HEK293 (cell line): ENCODE measurements around the gene CPNE8.
A peak's percentile ranks its signal among the peaks of the same experiment; 100 is the strongest.

ENCODE experiments used
- CTCF ChIA-PET: fragments of 350-600 bp; formaldehyde crosslinking; extraction: SDS; loops from one replicate; lab custom pipeline; 2021; ENCODE audit warnings: antibody characterized with exemption; lab: Yijun Ruan, JAX
- POLR2A ChIA-PET: fragments of 300-600 bp; formaldehyde crosslinking; extraction: SDS; loops from one replicate; lab custom pipeline; 2020; ENCODE audit warnings: antibody characterized with exemption, inconsistent platforms; lab: Yijun Ruan, JAX
- H3K27ac ChIP-seq: fragments of 200-500 bp; sonication (Bioruptor generic); 2 replicates; pipeline ENCODE4 v1.5.1; 2014; ENCODE audit warnings: low read depth, low read length, control low read depth, inconsistent platforms; ENCODE audit errors: extremely low read depth
- H3K36me3 ChIP-seq, 2 experiments: fragments of 200-500 bp in 1 of 2; sonication (Bioruptor generic) in 1 of 2; 1 replicate in 1 of 2; 2 replicates in 1 of 2; pipeline ENCODE4 v1.5.1; 2014 to 2017; ENCODE audit warnings: inconsistent platforms in 2 of 2, low read length in 2 of 2; ENCODE audit not compliant: control insufficient read depth in 2 of 2, insufficient read depth in 1 of 2
- H3K4me1 ChIP-seq: fragments of 200-500 bp; sonication (Bioruptor generic); 2 replicates; pipeline ENCODE4 v1.5.1; 2014; ENCODE audit warnings: mild to moderate bottlenecking, low read length, inconsistent platforms; ENCODE audit not compliant: control insufficient read depth, insufficient read depth
- H3K4me3 ChIP-seq: 2 replicates; pipeline ENCODE4 v1.5.1; 2011; ENCODE audit warnings: low read depth, mild to moderate bottlenecking, control low read depth, low read length, moderate library complexity
- H3K9me3 ChIP-seq: fragments of 200-500 bp; sonication (Bioruptor generic); 2 replicates; pipeline ENCODE4 v1.5.1; 2014; ENCODE audit warnings: low read depth, low read length, inconsistent platforms; ENCODE audit not compliant: control insufficient read depth, insufficient read depth
- GLI4 ChIP-seq: fragments of 450-650 bp; formaldehyde crosslinking; IDR thresholded peaks from 2 replicates; pipeline ENCODE4 v1.5.1; 2016; ENCODE audit warnings: missing biosample characterization, missing genetic modification characterization
- OVOL3 ChIP-seq: fragments of 450-650 bp; formaldehyde crosslinking; IDR thresholded peaks from 2 replicates; pipeline ENCODE4 v1.5.1; 2016; ENCODE audit warnings: missing biosample characterization, missing genetic modification characterization
- ZBTB20 ChIP-seq: fragments of 450-650 bp; formaldehyde crosslinking; IDR thresholded peaks from 2 replicates; pipeline ENCODE4 v1.5.1; 2016; ENCODE audit warnings: missing biosample characterization, missing genetic modification characterization
- ZEB2 ChIP-seq: fragments of 450-650 bp; formaldehyde crosslinking; IDR thresholded peaks from 2 replicates; pipeline ENCODE4 v1.5.1; 2016; ENCODE audit warnings: missing biosample characterization, missing genetic modification characterization
- ZFHX2 ChIP-seq: fragments of 450-650 bp; formaldehyde crosslinking; conservative IDR thresholded peaks from 2 replicates; pipeline ENCODE4 v1.5.1; 2016; ENCODE audit warnings: missing biosample characterization, missing genetic modification characterization
- ZNF112 ChIP-seq: fragments of 450-650 bp; formaldehyde crosslinking; IDR thresholded peaks from 2 replicates; pipeline ENCODE4 v1.5.0; 2017; ENCODE audit warnings: missing biosample characterization, missing genetic modification characterization
- ZNF174 ChIP-seq: fragments of 450-650 bp; formaldehyde crosslinking; IDR thresholded peaks from 2 replicates; pipeline ENCODE4 v1.5.0; 2017; ENCODE audit warnings: missing biosample characterization, mild to moderate bottlenecking, missing genetic modification characterization
- ZNF292 ChIP-seq: fragments of 450-650 bp; formaldehyde crosslinking; IDR thresholded peaks from 2 replicates; pipeline ENCODE4 v1.5.1; 2016; ENCODE audit warnings: low read depth, missing biosample characterization, missing genetic modification characterization, borderline replicate concordance
- ZNF426 ChIP-seq: fragments of 450-650 bp; formaldehyde crosslinking; IDR thresholded peaks from 2 replicates; pipeline ENCODE4 v1.5.1; 2017; ENCODE audit warnings: missing biosample characterization, missing genetic modification characterization, mild to moderate bottlenecking, inconsistent platforms, moderate library complexity
- ZNF473 ChIP-seq: fragments of 450-650 bp; formaldehyde crosslinking; IDR thresholded peaks from 2 replicates; pipeline ENCODE4 v1.5.1; 2017; ENCODE audit warnings: missing biosample characterization, missing genetic modification characterization
- ZNF510 ChIP-seq: fragments of 450-650 bp; formaldehyde crosslinking; IDR thresholded peaks from 2 replicates; pipeline ENCODE4 v1.5.1; 2018; ENCODE audit warnings: mild to moderate bottlenecking, missing genetic modification characterization, missing biosample characterization; ENCODE audit not compliant: insufficient replicate concordance
- ZNF660 ChIP-seq: fragments of 450-650 bp; IDR thresholded peaks from 2 replicates; pipeline ENCODE4 v1.5.1; 2018; ENCODE audit warnings: missing biosample characterization, mild to moderate bottlenecking, missing genetic modification characterization
- ZSCAN16 ChIP-seq: fragments of 450-650 bp; formaldehyde crosslinking; IDR thresholded peaks from 2 replicates; pipeline ENCODE4 v1.5.1; 2016; ENCODE audit warnings: missing biosample characterization, missing genetic modification characterization
- TF ChIP-seq, protein P1 (sequence below): fragments of 450-650 bp; formaldehyde crosslinking; IDR thresholded peaks from 2 replicates; pipeline ENCODE4 v1.5.1; 2017; ENCODE audit warnings: missing biosample characterization, missing genetic modification characterization
- TF ChIP-seq, protein P2 (sequence below): fragments of 450-650 bp; formaldehyde crosslinking; IDR thresholded peaks from 2 replicates; pipeline ENCODE4 v1.5.1; 2016; ENCODE audit warnings: missing biosample characterization, missing genetic modification characterization
- TF ChIP-seq, protein P3 (sequence below): fragments of 450-650 bp; formaldehyde crosslinking; IDR thresholded peaks from 2 replicates; pipeline ENCODE4 v1.5.1; 2016; ENCODE audit warnings: missing biosample characterization, missing genetic modification characterization
- TF ChIP-seq, protein P4 (sequence below): fragments of 450-650 bp; formaldehyde crosslinking; IDR thresholded peaks from 2 replicates; pipeline ENCODE4 v1.5.1; 2016; ENCODE audit warnings: missing biosample characterization, missing genetic modification characterization
- TF ChIP-seq, protein P5 (sequence below): fragments of 450-650 bp; formaldehyde crosslinking; optimal IDR thresholded peaks from 2 replicates; pipeline ENCODE3; 2016; ENCODE audit warnings: missing biosample characterization, mild to moderate bottlenecking, missing genetic modification characterization
- TF ChIP-seq, protein P6 (sequence below): fragments of 450-650 bp; formaldehyde crosslinking; IDR thresholded peaks from 2 replicates; pipeline ENCODE4 v1.5.1; 2016; ENCODE audit warnings: missing biosample characterization, missing genetic modification characterization

The CPNE8 gene

DNA sequence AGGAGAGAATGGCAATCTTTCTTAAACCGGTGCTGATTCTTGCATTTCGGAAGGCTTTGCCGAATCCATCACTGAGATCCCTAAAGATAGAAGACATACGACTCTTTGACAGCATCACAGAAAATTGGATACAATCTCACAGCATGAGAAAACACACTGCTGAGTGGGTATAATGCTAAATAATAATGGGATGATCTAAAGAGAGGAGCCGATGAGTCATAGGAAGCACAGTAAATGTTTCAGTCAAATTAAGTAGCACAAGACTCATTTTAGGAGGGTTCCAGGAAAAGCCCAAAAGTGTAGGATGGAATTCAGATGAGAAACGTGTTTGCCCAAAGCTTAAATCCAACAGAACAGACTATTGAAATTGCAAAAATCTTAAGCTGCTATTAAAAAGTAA, 81.7 kb downstream of the CPNE8 start:
- ChIA-PET POLR2A (no interaction called here), CTCF (no interaction called here)
- no peaks in the 10 kb centered on the region for H3K4me1 ChIP-seq
- H3K9me3 ChIP-seq: no peaks in the 10 kb centered on the region
- H3K4me3 ChIP-seq: no peak overlapping the region
- TF ChIP-seq ZEB2 (tag by site-specific recombination): peak; percentile 52; the same call in 1 of the 2 replicates
- no peak for TF ChIP-seq ZBTB20
- TF ChIP-seq, protein P1, sequence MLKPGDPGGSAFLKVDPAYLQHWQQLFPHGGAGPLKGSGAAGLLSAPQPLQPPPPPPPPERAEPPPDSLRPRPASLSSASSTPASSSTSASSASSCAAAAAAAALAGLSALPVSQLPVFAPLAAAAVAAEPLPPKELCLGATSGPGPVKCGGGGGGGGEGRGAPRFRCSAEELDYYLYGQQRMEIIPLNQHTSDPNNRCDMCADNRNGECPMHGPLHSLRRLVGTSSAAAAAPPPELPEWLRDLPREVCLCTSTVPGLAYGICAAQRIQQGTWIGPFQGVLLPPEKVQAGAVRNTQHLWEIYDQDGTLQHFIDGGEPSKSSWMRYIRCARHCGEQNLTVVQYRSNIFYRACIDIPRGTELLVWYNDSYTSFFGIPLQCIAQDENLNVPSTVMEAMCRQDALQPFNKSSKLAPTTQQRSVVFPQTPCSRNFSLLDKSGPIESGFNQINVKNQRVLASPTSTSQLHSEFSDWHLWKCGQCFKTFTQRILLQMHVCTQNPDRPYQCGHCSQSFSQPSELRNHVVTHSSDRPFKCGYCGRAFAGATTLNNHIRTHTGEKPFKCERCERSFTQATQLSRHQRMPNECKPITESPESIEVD (tag by site-specific recombination): peak; percentile 39; the same call in 1 of the 2 replicates
- no peak for TF ChIP-seq OVOL3 (tag by site-specific recombination)
- TF ChIP-seq ZNF660 (tag by site-specific recombination): 0 out of 2 replicates have a peak, but pooled peaks have one; percentile 21
- H3K36me3 ChIP-seq: no peaks in the 10 kb centered on the region
- no peak overlapping the region for H3K27ac ChIP-seq

DNA sequence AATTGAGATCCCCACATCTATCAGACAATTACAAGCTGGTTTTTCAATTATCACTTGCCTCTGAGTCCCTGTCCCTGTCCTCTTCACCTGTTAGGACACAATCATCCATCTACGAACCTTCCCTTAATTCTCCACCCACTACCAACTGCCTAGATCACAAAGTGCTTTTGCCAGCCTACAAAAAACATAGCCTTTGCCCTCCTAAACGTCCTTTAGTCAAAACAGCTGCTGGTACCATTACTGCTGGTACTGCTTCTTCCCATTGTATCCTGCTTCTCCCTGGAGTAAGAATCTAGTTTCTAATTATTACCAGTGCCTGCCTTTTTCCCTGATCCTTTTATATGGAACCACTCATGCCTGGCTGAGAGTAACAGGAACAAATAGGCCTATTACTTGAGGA, 82.1 kb downstream of the CPNE8 start:
- H3K4me1 ChIP-seq: no peaks in the 10 kb centered on the region
- TF ChIP-seq ZNF510 (tag by site-specific recombination) (no peak), GLI4 (tag by site-specific recombination) (no peak), ZNF292 (tag by site-specific recombination) (no peak), ZNF473 (no peak), ZNF426 (tag by site-specific recombination) (no peak), ZSCAN16 (no peak), ZNF660 (tag by site-specific recombination) (no peak), ZFHX2 (tag by site-specific recombination) (no peak), OVOL3 (tag by site-specific recombination) (no peak), ZNF174 (tag by site-specific recombination) (no peak), ZNF112 (tag by site-specific recombination) (no peak)
- TF ChIP-seq, protein P2, sequence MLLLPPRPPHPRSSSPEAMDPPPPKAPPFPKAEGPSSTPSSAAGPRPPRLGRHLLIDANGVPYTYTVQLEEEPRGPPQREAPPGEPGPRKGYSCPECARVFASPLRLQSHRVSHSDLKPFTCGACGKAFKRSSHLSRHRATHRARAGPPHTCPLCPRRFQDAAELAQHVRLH (tag by site-specific recombination): no peak
- TF ChIP-seq, protein P3, sequence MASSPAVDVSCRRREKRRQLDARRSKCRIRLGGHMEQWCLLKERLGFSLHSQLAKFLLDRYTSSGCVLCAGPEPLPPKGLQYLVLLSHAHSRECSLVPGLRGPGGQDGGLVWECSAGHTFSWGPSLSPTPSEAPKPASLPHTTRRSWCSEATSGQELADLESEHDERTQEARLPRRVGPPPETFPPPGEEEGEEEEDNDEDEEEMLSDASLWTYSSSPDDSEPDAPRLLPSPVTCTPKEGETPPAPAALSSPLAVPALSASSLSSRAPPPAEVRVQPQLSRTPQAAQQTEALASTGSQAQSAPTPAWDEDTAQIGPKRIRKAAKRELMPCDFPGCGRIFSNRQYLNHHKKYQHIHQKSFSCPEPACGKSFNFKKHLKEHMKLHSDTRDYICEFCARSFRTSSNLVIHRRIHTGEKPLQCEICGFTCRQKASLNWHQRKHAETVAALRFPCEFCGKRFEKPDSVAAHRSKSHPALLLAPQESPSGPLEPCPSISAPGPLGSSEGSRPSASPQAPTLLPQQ (tag by site-specific recombination): no peak
- TF ChIP-seq, protein P4, sequence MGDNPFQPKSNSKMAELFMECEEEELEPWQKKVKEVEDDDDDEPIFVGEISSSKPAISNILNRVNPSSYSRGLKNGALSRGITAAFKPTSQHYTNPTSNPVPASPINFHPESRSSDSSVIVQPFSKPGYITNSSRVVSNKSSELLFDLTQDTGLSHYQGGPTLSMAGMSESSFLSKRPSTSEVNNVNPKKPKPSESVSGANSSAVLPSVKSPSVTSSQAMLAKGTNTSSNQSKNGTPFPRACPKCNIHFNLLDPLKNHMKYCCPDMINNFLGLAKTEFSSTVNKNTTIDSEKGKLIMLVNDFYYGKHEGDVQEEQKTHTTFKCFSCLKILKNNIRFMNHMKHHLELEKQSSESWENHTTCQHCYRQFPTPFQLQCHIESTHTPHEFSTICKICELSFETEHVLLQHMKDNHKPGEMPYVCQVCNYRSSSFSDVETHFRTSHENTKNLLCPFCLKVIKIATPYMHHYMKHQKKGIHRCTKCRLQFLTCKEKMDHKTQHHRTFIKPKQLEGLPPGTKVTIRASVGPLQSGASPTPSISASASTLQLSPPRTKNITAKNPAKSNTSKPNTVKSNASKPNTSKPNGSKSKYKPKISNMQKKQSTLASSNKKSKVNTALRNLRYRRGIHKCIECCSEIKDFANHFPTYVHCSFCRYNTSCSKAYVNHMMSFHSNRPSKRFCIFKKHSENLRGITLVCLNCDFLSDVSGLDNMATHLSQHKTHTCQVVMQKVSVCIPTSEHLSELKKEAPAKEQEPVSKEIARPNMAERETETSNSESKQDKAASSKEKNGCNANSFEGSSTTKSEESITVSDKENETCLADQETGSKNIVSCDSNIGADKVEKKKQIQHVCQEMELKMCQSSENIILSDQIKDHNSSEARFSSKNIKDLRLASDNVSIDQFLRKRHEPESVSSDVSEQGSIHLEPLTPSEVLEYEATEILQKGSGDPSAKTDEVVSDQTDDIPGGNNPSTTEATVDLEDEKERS: no peak
- TF ChIP-seq, protein P5, sequence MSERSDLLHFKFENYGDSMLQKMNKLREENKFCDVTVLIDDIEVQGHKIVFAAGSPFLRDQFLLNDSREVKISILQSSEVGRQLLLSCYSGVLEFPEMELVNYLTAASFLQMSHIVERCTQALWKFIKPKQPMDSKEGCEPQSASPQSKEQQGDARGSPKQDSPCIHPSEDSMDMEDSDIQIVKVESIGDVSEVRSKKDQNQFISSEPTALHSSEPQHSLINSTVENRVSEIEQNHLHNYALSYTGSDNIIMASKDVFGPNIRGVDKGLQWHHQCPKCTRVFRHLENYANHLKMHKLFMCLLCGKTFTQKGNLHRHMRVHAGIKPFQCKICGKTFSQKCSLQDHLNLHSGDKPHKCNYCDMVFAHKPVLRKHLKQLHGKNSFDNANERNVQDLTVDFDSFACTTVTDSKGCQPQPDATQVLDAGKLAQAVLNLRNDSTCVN: no peak
- TF ChIP-seq, protein P6, sequence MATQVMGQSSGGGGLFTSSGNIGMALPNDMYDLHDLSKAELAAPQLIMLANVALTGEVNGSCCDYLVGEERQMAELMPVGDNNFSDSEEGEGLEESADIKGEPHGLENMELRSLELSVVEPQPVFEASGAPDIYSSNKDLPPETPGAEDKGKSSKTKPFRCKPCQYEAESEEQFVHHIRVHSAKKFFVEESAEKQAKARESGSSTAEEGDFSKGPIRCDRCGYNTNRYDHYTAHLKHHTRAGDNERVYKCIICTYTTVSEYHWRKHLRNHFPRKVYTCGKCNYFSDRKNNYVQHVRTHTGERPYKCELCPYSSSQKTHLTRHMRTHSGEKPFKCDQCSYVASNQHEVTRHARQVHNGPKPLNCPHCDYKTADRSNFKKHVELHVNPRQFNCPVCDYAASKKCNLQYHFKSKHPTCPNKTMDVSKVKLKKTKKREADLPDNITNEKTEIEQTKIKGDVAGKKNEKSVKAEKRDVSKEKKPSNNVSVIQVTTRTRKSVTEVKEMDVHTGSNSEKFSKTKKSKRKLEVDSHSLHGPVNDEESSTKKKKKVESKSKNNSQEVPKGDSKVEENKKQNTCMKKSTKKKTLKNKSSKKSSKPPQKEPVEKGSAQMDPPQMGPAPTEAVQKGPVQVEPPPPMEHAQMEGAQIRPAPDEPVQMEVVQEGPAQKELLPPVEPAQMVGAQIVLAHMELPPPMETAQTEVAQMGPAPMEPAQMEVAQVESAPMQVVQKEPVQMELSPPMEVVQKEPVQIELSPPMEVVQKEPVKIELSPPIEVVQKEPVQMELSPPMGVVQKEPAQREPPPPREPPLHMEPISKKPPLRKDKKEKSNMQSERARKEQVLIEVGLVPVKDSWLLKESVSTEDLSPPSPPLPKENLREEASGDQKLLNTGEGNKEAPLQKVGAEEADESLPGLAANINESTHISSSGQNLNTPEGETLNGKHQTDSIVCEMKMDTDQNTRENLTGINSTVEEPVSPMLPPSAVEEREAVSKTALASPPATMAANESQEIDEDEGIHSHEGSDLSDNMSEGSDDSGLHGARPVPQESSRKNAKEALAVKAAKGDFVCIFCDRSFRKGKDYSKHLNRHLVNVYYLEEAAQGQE (tag by site-specific recombination): no peak
- H3K36me3 ChIP-seq: no peaks in the 10 kb centered on the region
- ChIA-PET POLR2A (no interaction called here), CTCF (interaction anchor here (0.6 kb wide), 1 partner anchor 226 kb away, joined by 3 read pairs; no protein-coding TSS in a partner anchor)
- H3K4me3 ChIP-seq: no peak overlapping the region
- H3K27ac ChIP-seq: no peak overlapping the region
- H3K9me3 ChIP-seq: no peaks in the 10 kb centered on the region
